Osteocyte (in vitro differentiated cells): ENCODE results near the gene LIMS1. TPM values are rescaled to one million over a fixed set of nuclear protein-coding genes. Genes with fewer than 3 reads are reported as not detected.

Source experiments
- DNase-seq: peaks from one replicate; pipeline ENCODE4 v3.0.0; 2021; ENCODE audit warnings: mixed read lengths; ENCODE audit not compliant: unreplicated experiment; ENCODE audit errors: extremely low spot score
- H3K27ac Mint-ChIP-seq: one replicate; pipeline ENCODE4 v1.8.0; 2021; ENCODE audit warnings: mild to moderate bottlenecking, mixed read lengths; ENCODE audit not compliant: unreplicated experiment
- H3K27me3 Mint-ChIP-seq: one replicate; pipeline ENCODE4 v1.8.0; 2021; ENCODE audit warnings: mixed read lengths; ENCODE audit not compliant: unreplicated experiment
- H3K36me3 Mint-ChIP-seq: one replicate; pipeline ENCODE4 v1.8.0; 2021; ENCODE audit warnings: mixed read lengths; ENCODE audit not compliant: unreplicated experiment
- H3K4me1 Mint-ChIP-seq: one replicate; pipeline ENCODE4 v1.8.0; 2021; ENCODE audit warnings: mixed read lengths; ENCODE audit not compliant: unreplicated experiment
- H3K4me3 Mint-ChIP-seq: one replicate; pipeline ENCODE4 v1.8.0; 2021; ENCODE audit warnings: mild to moderate bottlenecking, moderate library complexity, mixed read lengths; ENCODE audit not compliant: unreplicated experiment
- H3K9me3 Mint-ChIP-seq: one replicate; pipeline ENCODE4 v1.8.0; 2021; ENCODE audit warnings: mixed read lengths; ENCODE audit not compliant: unreplicated experiment
- CTCF ChIP-seq: fragments of 200-600 bp; sonication (generic); IDR thresholded peaks from 2 replicates; pipeline ENCODE4 v1.5.0; 2021; ENCODE audit warnings: antibody characterized with exemption, mild to moderate bottlenecking, moderate library complexity
- total RNA-seq: library from RNA; stranded (reverse); gene quantifications from 2 replicates; pipeline ENCODE4 v1.2.1, GENCODE V29; 2021

Gene LIMS1
- total RNA-seq, 1 donor from 2014 or later: 74.4 TPM

DNA sequence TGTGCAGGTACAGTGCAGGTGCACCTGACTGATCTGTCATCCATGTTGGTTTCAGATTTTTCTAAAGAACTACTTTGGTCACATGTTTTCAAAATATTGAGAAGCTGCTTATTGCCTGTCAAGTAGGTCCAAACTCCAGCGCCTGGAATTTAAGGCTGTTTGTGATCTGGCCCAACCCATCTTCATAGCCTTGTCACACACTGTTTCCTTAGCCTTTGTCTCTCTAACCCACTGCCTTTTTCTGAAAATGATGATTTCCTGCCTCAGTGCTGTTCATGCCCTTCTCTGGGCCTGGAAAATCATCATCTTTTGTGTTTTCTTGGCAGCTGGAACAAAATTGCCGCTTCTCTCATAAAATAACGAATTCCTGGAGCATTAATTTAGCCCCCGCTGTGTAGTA lies 7.2 kb downstream of the LIMS1 start:
- peaks cover 49% of the 10 kb centered on the region for H3K4me1 Mint-ChIP-seq

DNA sequence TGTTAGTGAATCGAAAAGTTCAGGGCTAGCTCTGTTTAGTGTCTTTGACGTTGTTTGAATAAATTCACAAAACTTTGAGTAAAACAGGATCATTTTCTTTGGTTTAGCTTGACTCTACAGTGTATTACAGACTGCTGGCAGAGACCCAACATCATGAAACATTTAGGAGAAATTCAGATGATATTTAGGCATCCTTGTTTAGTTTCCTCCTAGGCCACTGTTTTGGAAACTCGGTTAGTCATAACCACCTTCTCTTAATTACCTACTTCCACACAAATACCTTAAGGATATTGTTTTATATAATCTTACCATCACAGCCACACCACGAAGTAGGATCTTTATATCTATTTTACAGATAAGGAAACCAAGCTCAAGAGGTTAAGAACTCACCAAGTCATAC lies 7.8 kb downstream of the LIMS1 start:
- Mint-ChIP-seq H3K9me3 (no peaks in the 10 kb centered on the region), H3K27me3 (no peaks in the 10 kb centered on the region), H3K36me3 (peaks cover 2% of the 10 kb centered on the region), H3K27ac (peak overlapping the region; percentile 70), H3K4me3 (no peak overlapping the region), H3K4me1 (peaks cover 47% of the 10 kb centered on the region)
- DNase-seq: no peak
- no peak for TF ChIP-seq CTCF

More for the DNA sequence above, 7.2 kb downstream of the LIMS1 start:
- H3K27me3 Mint-ChIP-seq: no peaks in the 10 kb centered on the region
- peak overlapping the region; percentile 70 for H3K27ac Mint-ChIP-seq
- no peak for DNase-seq
- H3K36me3 Mint-ChIP-seq: peaks cover 2% of the 10 kb centered on the region
- no peaks in the 10 kb centered on the region for H3K9me3 Mint-ChIP-seq
- TF ChIP-seq CTCF: no peak
- no peak overlapping the region for H3K4me3 Mint-ChIP-seq

DNA sequence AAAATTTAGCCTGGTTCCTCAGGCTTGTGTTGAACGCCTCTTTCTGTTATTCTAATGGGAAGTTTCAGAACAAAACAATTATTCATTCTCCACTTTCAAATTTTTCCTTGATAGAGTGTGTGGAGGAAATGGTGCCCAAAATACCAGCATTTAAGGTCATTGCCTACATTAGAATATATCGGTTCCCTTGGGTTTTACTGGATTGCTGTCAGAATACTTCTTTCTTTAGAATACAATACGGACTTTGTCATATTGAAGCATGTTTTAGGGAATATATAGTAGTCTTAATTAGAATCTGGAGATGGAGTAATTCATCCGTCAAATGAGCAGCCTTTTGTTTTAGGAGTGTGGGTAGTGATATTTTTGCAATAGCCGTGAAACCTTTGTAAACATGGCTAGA lies 13.3 kb downstream of the LIMS1 start:
- H3K4me1 Mint-ChIP-seq: peaks cover 26% of the 10 kb centered on the region
- H3K27ac Mint-ChIP-seq: peak overlapping the region; percentile 74
- no peak for DNase-seq
- H3K36me3 Mint-ChIP-seq: peaks cover 2% of the 10 kb centered on the region
- H3K27me3 Mint-ChIP-seq: no peaks in the 10 kb centered on the region
- TF ChIP-seq CTCF: no peak
- H3K4me3 Mint-ChIP-seq: no peak overlapping the region
- no peaks in the 10 kb centered on the region for H3K9me3 Mint-ChIP-seq

DNA sequence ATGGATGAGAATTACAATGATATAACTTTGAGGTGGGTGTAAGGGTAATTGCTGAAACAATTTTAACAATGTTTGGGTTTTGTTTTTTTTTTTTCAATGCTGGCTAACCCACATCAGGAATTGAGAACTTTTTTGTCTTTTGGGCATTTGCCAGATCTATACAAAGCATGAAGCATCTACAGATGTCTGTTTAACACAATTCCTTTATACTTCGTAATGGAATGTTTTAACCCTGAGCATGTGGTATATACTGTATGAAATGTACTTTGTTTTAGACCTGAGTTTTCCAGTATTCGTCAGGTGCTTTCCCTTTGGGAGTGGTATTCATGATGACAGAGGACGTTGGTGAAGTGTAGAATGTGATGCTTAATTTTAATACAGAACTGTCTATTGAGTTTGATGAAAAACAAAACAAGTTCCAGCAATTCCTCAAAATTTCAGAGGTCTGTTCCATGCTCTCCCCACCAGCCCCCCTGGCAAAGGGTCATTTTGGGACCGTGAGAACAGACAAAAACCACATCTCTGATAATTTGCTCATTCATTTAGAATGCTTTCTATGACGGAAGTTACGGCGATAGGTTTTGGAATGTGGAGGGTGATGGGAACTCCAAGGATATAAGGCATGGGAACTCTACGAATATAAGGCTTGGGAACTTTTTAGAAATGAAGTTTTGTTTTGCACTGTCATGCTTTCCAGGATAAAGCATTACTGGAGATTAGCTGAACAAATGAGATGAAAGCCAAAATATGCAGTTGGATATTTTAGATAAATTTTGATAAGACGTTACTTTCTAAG lies 14.1 kb downstream of the LIMS1 start:
- Mint-ChIP-seq H3K4me1 (peaks cover 32% of the 10 kb centered on the region), H3K27me3 (no peaks in the 10 kb centered on the region), H3K9me3 (no peaks in the 10 kb centered on the region), H3K4me3 (peak overlapping the region; percentile 21), H3K36me3 (peaks cover 2% of the 10 kb centered on the region), H3K27ac (peak overlapping the region; percentile 74)
- DNase-seq: no peak
- TF ChIP-seq CTCF: no peak

DNA sequence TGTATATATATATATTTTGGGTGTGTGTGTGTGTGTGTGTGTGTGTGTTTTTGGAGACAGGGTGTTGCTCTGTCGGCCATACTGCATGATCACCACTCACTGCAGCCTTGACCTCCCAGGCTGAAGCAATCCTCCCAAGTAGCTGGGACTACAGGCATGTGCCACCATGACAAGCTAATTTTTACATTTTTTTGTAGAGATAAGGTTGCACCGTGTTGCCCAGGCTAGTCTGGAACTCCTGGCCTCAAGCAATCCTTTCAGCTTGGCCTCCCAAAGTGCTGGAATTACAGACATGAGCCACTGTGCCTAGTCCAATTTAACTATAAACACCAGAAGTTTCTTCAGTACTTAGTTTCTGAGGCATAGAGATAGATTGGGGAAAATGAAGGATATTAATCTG lies 18.3 kb downstream of the LIMS1 start:
- Mint-ChIP-seq H3K9me3 (no peaks in the 10 kb centered on the region), H3K4me1 (peaks cover 45% of the 10 kb centered on the region)

More for the DNA sequence above, 18.3 kb downstream of the LIMS1 start:
- no peak overlapping the region for H3K27ac Mint-ChIP-seq
- H3K36me3 Mint-ChIP-seq: no peaks in the 10 kb centered on the region
- DNase-seq: no peak
- no peaks in the 10 kb centered on the region for H3K27me3 Mint-ChIP-seq
- no peak for TF ChIP-seq CTCF
- H3K4me3 Mint-ChIP-seq: no peak overlapping the region
